Body of pancreas (tissue), 4 donors: ENCODE results near the gene MAP4K4. TPM values are rescaled to one million over a fixed set of nuclear protein-coding genes. Genes with fewer than 3 reads are reported as not detected.

Experiments
- ATAC-seq: fragments of 150-250 bp; one replicate; pipeline ENCODE4 v1.9.1; 2016
- DNase-seq, 4 donors: peaks; one replicate each; pipeline ENCODE4 v3.0.0-alpha.2; 2019
- H3K27ac ChIP-seq, 4 donors: fragments of 200-600 bp; sonication (generic); 1 replicate in 3 of 4; 2 replicates in 1 of 4; pipeline versions ENCODE4 v1.5.1 to v1.6.1; 2016 to 2019; ENCODE audit warnings: mild to moderate bottlenecking in 1 of 4, mixed read lengths in 1 of 4, moderate library complexity in 1 of 4
- H3K27me3 ChIP-seq, 2 donors: fragments of 200-600 bp; sonication (generic); one replicate each; pipeline ENCODE4 v1.6.0; 2016; ENCODE audit warnings: mild to moderate bottlenecking in 1 of 2
- H3K36me3 ChIP-seq, 2 donors: fragments of 200-600 bp; sonication (generic); replicated peaks in 1 of 2; 2 replicates each; pipeline ENCODE4 v1.5.1; 2016; ENCODE audit warnings: low read depth in 2 of 2; ENCODE audit not compliant: insufficient read depth in 1 of 2
- H3K4me1 ChIP-seq: fragments of 200-600 bp; sonication (generic); one replicate; pipeline ENCODE4 v1.6.0; 2016
- H3K4me3 ChIP-seq, 2 donors: fragments of 200-600 bp; sonication (generic); 1 replicate in 1 of 2; 2 replicates in 1 of 2; pipeline ENCODE4 v1.5.1; 2016 to 2019
- H3K9me3 ChIP-seq, 3 donors: fragments of 200-600 bp; sonication (generic); 1 replicate in 2 of 3; 2 replicates in 1 of 3; pipeline ENCODE4 v1.5.1; 2016
- POLR2A ChIP-seq, 3 donors: fragments of 450-650 bp; IDR thresholded peaks; one replicate each; pipeline ENCODE4 v1.6.1; 2016; ENCODE audit warnings: antibody characterized with exemption in 3 of 3, mild to moderate bottlenecking in 2 of 3
- WGBS, 2 donors: methylation state at CpG; one replicate each; pipeline ENCODE4 v1.1.5; 2017; 5-methylcytosine and 5-hydroxymethylcytosine counted together
- intact Hi-C: fragments of 100-400 bp; cut with DNase I; formaldehyde crosslinking; loops from one replicate; pipeline ENCODE4 v1.15.1; 2023
- total RNA-seq, 2 donors: library from RNA; depleted of rRNA; stranded (reverse); fragments of >200 nt; gene quantifications; one replicate each; pipeline ENCODE4 v1.1.0, GENCODE V29; 2016
- TF ChIP-seq, protein P1 (sequence below), 7 experiments: fragments of 450-650 bp in 4 of 7; fragments of 200-600 bp in 3 of 7; sonication (generic) in 3 of 7; IDR thresholded peaks; one replicate each; pipeline ENCODE4 v1.5.1; 2016 to 2019; ENCODE audit warnings: antibody characterized with exemption in 7 of 7

MAP4K4 gene
- total RNA-seq, 2 donors from 2014 or later, result 22.1 to 25.1 TPM

DNA sequence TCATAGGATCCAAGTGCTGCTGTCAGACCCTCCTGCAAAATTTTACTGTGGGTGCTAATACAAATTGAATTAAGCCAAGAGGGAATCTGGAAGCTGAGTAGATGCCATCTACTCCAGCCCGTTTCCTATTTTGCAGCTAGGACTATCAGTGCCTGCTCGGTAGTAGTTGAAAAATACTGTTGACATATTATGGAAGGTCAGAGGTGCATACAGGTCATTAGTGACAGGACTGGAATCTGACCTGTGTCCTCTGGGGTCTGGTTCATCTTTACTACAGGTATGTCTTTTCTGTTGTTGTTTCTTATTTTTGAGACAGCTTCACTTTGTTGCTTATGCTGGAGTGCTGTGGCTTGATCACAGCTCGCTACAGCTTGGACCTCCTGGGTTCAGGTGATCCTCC is 58.8 kb downstream of the MAP4K4 start:
- intact Hi-C loops, result no loop called here
- ATAC-seq, result no peak

DNA sequence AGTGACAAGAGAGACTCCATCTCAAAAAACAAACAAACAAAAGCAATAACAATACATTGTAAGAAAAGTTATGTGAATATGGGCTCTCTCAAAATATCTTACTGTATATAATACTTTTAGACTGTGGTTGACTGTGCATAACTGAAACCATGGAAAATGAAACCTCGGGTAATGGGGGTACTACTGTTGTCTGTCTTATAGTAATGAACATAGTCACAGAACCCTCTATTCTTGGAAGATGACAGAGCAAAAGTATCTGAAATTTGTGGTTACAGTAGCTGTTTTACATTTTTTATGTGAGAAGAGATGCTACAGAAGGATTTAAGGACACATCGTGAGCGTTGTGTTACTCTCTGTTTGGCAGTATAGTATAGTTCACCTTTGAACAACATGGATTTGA is 60.5 kb downstream of the MAP4K4 start:
- ATAC-seq, result no peak
- Histone ChIP-seq H3K27me3 (no peaks in the 10 kb centered on the region), H3K9me3 (no peaks in the 10 kb centered on the region), H3K36me3 (no peaks in the 10 kb centered on the region), H3K27ac (no peak overlapping the region), H3K4me1 (peaks cover 29% of the 10 kb centered on the region), H3K4me3 (no peak overlapping the region)
- DNase-seq, result no peak
- intact Hi-C loops, result no loop called here
- no peak for TF ChIP-seq POLR2A (IDR thresholded peaks at IDR 0.05)
- TF ChIP-seq, protein P1, sequence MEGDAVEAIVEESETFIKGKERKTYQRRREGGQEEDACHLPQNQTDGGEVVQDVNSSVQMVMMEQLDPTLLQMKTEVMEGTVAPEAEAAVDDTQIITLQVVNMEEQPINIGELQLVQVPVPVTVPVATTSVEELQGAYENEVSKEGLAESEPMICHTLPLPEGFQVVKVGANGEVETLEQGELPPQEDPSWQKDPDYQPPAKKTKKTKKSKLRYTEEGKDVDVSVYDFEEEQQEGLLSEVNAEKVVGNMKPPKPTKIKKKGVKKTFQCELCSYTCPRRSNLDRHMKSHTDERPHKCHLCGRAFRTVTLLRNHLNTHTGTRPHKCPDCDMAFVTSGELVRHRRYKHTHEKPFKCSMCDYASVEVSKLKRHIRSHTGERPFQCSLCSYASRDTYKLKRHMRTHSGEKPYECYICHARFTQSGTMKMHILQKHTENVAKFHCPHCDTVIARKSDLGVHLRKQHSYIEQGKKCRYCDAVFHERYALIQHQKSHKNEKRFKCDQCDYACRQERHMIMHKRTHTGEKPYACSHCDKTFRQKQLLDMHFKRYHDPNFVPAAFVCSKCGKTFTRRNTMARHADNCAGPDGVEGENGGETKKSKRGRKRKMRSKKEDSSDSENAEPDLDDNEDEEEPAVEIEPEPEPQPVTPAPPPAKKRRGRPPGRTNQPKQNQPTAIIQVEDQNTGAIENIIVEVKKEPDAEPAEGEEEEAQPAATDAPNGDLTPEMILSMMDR (IDR thresholded peaks at IDR 0.05), result no peak
- 70 to 94% methylated on average over 3 of the region's 3 CpGs for WGBS, 2 donors

More for the DNA sequence above, 58.8 kb downstream of the MAP4K4 start:
- Histone ChIP-seq H3K27me3 (no peaks in the 10 kb centered on the region), H3K4me1 (peaks cover 37% of the 10 kb centered on the region), H3K36me3 (no peaks in the 10 kb centered on the region), H3K27ac (no peak overlapping the region), H3K4me3 (no peak overlapping the region), H3K9me3 (no peaks in the 10 kb centered on the region)
- no peak for TF ChIP-seq POLR2A (IDR thresholded peaks at IDR 0.05)
- TF ChIP-seq, protein P1 (IDR thresholded peaks at IDR 0.05), result no peak
- DNase-seq, result no peak
- 88 to 89% methylated on average over 3 of the region's 3 CpGs for WGBS, 2 donors

DNA sequence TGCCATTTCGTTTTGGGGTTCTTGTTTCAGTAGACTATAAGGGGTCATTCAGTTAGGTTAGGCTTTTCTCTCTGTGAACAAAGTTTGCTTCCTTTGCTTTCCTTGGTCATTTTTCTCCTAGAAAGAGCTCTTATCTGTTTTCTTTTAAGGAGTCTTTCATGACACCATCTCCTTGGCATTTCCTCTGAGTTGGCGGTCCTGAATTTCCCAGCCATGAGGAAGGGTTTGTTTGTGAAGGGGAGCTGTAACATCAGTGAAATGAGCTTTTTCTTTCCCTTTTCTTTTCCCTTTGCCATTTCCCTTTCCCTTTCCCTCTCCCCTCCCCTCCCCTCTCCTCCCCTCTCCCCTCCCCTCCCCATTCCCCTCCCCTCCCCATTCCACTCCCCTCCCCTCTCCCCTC is 61.7 kb downstream of the MAP4K4 start:
- H3K4me3 ChIP-seq, result no peak overlapping the region
- H3K4me1 ChIP-seq, result peaks cover 28% of the 10 kb centered on the region
- 78 to 88% methylated on average over 2 of the region's 2 CpGs for WGBS, 2 donors
- H3K36me3 ChIP-seq, result no peaks in the 10 kb centered on the region
- intact Hi-C loops, result no loop called here
- TF ChIP-seq, protein P1 (IDR thresholded peaks at IDR 0.05), result no peak
- no peak for TF ChIP-seq POLR2A (IDR thresholded peaks at IDR 0.05)
- H3K9me3 ChIP-seq, result no peaks in the 10 kb centered on the region
- DNase-seq, result no peak
- no peaks in the 10 kb centered on the region for H3K27me3 ChIP-seq
- H3K27ac ChIP-seq, result no peak overlapping the region
- no peak for ATAC-seq

DNA sequence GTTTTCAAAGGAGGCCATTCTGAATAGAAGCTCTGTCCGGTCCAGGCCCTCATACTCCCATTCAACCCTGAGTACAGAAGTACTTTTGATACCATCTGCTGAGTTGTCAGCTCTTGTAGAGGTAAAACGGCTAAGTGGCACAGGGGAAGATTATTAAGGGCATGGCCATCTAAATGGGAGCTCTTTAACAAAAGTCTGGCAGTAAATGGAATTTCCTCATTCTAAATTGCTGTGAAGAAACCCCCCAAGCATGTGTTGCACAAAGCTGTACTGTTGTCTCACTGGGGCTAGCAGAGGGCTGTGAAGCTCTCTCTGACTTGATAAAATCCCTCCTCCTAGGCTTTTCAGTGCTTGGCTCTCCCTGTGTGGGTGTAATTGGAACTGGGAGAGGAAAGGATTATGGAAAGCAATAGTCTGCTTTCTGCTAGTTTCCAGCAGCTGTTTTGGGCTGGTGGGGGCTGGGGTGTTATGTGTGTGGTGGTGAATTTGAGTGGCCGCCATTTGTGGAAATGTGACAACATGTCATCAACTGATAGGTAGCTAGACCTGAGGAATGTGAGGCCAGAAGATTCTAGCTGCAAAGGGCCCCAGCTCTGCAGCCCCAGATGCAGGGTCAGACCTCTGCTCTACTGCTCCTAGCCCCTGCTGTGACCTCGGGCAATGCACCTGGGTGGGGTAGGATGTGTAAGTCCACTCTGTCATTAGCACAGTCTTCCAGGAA is 65.1 kb downstream of the MAP4K4 start:
- Histone ChIP-seq H3K27me3 (no peaks in the 10 kb centered on the region), H3K4me1 (peaks cover 28% of the 10 kb centered on the region), H3K27ac (peak overlapping the region in 1 of 4 donors; percentile 2), H3K9me3 (no peaks in the 10 kb centered on the region), H3K4me3 (no peak overlapping the region), H3K36me3 (no peaks in the 10 kb centered on the region)
- TF ChIP-seq POLR2A (IDR thresholded peaks at IDR 0.05), result no peak
- TF ChIP-seq, protein P1 (IDR thresholded peaks at IDR 0.05), result no peak
- WGBS, 2 donors, result 70 to 71% methylated on average over 4 of the region's 4 CpGs
- ATAC-seq, result no peak
- intact Hi-C loops, result no loop called here
- no peak for DNase-seq
